Measurements from ENCODE around the gene PCDHB2.
"Not testable (repeated sequence)": the region's sequence is repeated elsewhere in the genome, so short reads cannot be mapped to it uniquely, and the experiment has no call there.

The PCDHB2 gene

DNA sequence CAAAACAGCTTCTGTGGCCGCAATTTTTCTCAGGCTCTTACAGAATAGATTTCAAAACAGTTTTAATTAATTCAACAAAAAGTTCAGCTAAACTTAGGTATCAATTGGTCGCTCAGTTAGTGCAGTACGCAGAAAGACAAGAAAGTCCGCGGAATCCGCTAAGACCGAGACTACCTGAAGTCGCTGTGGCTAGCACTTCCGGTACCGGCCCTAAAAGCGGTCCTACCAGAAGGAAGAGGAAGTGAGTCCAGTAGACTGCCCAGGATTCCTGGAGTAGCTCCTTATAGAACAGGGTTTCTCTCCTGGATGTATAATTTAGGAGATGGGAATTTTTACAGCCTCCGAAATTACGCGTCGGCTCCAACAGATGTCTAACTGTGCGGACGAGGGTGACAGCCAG lies 16.6 kb upstream of the PCDHB2 start:
- ATAC-seq = no peak
- no peak for TF ChIP-seq OSR1 (CRISPR knock-in tag; IDR thresholded peaks at IDR 0.05)
- no peak for TF ChIP-seq ZNF565 (CRISPR knock-in tag; conservative IDR thresholded peaks at IDR 0.05; ENCODE audit: low read depth)
- TF ChIP-seq CSDC2 (CRISPR knock-in tag; IDR thresholded peaks at IDR 0.05) = no peak
- TF ChIP-seq ARNTL (CRISPR knock-in tag; IDR thresholded peaks at IDR 0.05; ENCODE audit: borderline replicate concordance, low read depth) = no peak
- TF ChIP-seq, protein P1, sequence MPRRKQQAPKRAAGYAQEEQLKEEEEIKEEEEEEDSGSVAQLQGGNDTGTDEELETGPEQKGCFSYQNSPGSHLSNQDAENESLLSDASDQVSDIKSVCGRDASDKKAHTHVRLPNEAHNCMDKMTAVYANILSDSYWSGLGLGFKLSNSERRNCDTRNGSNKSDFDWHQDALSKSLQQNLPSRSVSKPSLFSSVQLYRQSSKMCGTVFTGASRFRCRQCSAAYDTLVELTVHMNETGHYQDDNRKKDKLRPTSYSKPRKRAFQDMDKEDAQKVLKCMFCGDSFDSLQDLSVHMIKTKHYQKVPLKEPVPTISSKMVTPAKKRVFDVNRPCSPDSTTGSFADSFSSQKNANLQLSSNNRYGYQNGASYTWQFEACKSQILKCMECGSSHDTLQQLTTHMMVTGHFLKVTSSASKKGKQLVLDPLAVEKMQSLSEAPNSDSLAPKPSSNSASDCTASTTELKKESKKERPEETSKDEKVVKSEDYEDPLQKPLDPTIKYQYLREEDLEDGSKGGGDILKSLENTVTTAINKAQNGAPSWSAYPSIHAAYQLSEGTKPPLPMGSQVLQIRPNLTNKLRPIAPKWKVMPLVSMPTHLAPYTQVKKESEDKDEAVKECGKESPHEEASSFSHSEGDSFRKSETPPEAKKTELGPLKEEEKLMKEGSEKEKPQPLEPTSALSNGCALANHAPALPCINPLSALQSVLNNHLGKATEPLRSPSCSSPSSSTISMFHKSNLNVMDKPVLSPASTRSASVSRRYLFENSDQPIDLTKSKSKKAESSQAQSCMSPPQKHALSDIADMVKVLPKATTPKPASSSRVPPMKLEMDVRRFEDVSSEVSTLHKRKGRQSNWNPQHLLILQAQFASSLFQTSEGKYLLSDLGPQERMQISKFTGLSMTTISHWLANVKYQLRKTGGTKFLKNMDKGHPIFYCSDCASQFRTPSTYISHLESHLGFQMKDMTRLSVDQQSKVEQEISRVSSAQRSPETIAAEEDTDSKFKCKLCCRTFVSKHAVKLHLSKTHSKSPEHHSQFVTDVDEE (CRISPR knock-in tag; IDR thresholded peaks at IDR 0.05) = no peak
- TF ChIP-seq, protein P2, sequence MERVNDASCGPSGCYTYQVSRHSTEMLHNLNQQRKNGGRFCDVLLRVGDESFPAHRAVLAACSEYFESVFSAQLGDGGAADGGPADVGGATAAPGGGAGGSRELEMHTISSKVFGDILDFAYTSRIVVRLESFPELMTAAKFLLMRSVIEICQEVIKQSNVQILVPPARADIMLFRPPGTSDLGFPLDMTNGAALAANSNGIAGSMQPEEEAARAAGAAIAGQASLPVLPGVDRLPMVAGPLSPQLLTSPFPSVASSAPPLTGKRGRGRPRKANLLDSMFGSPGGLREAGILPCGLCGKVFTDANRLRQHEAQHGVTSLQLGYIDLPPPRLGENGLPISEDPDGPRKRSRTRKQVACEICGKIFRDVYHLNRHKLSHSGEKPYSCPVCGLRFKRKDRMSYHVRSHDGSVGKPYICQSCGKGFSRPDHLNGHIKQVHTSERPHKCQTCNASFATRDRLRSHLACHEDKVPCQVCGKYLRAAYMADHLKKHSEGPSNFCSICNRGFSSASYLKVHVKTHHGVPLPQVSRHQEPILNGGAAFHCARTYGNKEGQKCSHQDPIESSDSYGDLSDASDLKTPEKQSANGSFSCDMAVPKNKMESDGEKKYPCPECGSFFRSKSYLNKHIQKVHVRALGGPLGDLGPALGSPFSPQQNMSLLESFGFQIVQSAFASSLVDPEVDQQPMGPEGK (CRISPR knock-in tag; IDR thresholded peaks at IDR 0.05; ENCODE audit: borderline replicate concordance) = no peak
- TF ChIP-seq, protein P3, sequence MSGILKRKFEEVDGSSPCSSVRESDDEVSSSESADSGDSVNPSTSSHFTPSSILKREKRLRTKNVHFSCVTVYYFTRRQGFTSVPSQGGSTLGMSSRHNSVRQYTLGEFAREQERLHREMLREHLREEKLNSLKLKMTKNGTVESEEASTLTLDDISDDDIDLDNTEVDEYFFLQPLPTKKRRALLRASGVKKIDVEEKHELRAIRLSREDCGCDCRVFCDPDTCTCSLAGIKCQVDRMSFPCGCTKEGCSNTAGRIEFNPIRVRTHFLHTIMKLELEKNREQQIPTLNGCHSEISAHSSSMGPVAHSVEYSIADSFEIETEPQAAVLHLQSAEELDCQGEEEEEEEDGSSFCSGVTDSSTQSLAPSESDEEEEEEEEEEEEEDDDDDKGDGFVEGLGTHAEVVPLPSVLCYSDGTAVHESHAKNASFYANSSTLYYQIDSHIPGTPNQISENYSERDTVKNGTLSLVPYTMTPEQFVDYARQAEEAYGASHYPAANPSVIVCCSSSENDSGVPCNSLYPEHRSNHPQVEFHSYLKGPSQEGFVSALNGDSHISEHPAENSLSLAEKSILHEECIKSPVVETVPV (CRISPR knock-in tag; IDR thresholded peaks at IDR 0.05) = no peak
- no peak for TF ChIP-seq RARB (CRISPR knock-in tag; IDR thresholded peaks at IDR 0.05)
- no peak for TF ChIP-seq ISL1 (CRISPR knock-in tag; IDR thresholded peaks at IDR 0.05)
- no peak for TF ChIP-seq ZFP30 (CRISPR knock-in tag; IDR thresholded peaks at IDR 0.05)
- TF ChIP-seq TOX (CRISPR knock-in tag; IDR thresholded peaks at IDR 0.05; ENCODE audit: borderline replicate concordance) = no peak
- no peak for TF ChIP-seq PPARA (CRISPR knock-in tag; IDR thresholded peaks at IDR 0.05; ENCODE audit: borderline replicate concordance)

DNA sequence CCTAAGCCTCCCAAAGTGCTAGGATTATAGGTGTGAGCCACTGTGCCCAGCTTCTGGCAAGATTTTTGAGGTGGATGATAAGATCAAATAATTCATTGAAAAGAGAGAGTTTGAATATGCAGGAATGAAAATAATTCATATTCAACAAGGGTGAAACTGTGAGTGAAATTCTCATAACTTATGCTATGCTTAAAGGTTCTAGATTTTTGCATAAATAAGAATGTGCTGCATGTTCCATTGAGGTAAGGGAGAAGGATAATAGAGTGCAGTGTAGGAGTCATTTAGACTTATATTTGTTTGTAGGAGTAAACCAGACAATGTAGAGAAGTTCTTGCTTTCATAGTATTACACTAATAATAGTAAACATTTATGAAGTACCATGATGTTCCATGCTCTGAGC lies 12.2 kb upstream of the PCDHB2 start:
- TF ChIP-seq ZNF565 (CRISPR knock-in tag; conservative IDR thresholded peaks at IDR 0.05; ENCODE audit: low read depth) (no peak), PPARA (CRISPR knock-in tag; IDR thresholded peaks at IDR 0.05; ENCODE audit: borderline replicate concordance) (no peak), ZNF8 (CRISPR knock-in tag; IDR thresholded peaks at IDR 0.05) (no peak), ZC3H10 (CRISPR knock-in tag; IDR thresholded peaks at IDR 0.05) (no peak), ARNTL (CRISPR knock-in tag; IDR thresholded peaks at IDR 0.05; ENCODE audit: borderline replicate concordance, low read depth) (no peak), TCF4 (CRISPR knock-in tag; IDR thresholded peaks at IDR 0.05; ENCODE audit: borderline replicate concordance) (no peak)
- ATAC-seq = no peak

DNA sequence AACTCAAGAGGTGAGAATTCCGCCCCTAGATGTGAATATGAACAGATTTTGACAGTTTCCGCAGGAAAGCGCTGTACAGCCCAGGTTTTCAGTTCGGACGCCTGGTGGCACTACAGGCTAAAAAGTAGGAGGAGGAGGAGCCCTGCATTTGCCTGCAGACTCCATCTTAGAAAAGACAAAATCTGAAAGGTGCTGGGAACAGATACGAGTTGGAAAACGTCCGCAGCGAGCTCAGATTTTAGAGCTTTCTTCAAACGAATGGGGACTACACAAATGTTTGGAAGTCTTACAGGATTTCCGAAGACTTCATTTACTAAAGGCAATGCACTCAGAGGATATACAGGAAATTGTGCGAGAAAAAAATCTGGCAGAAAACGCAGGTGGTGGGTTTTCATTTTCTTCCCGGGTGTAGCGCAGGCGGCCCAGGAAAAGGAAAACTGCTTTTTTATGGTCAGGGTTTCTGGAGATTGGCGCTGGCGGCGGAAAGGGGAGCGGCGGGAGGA lies 9.9 kb upstream of the PCDHB2 start:
- no peak for TF ChIP-seq ZFP3 (CRISPR knock-in tag; IDR thresholded peaks at IDR 0.05)
- peak; percentile 100 for ATAC-seq

DNA sequence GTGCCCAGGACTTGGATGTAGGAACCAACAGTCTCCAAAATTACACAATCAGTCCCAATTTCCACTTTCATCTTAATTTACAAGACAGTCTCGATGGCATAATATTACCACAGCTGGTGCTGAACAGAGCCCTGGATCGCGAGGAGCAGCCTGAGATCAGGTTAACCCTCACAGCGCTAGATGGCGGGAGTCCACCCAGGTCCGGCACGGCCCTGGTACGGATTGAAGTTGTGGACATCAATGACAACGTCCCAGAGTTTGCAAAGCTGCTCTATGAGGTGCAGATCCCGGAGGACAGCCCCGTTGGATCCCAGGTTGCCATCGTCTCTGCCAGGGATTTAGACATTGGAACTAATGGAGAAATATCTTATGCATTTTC lies 837 bp downstream of the PCDHB2 start:
- TF ChIP-seq ZFP3 (CRISPR knock-in tag; IDR thresholded peaks at IDR 0.05) (no peak), TOX (CRISPR knock-in tag; IDR thresholded peaks at IDR 0.05; ENCODE audit: borderline replicate concordance) (no peak), BACH2 (CRISPR knock-in tag; IDR thresholded peaks at IDR 0.05; ENCODE audit: borderline replicate concordance) (no peak)
- ATAC-seq = no peak

DNA sequence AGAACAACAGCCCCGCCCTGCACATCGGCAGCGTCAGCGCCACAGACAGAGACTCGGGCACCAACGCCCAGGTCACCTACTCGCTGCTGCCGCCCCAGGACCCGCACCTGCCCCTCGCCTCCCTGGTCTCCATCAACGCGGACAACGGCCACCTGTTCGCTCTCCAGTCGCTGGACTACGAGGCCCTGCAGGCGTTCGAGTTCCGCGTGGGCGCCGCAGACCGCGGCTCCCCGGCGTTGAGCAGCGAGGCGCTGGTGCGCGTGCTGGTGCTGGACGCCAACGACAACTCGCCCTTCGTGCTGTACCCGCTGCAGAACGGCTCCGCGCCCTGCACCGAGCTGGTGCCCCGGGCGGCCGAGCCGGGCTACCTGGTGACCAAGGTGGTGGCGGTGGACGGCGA lies 1.8 kb downstream of the PCDHB2 start:
- ATAC-seq = not testable (repeated sequence)

DNA sequence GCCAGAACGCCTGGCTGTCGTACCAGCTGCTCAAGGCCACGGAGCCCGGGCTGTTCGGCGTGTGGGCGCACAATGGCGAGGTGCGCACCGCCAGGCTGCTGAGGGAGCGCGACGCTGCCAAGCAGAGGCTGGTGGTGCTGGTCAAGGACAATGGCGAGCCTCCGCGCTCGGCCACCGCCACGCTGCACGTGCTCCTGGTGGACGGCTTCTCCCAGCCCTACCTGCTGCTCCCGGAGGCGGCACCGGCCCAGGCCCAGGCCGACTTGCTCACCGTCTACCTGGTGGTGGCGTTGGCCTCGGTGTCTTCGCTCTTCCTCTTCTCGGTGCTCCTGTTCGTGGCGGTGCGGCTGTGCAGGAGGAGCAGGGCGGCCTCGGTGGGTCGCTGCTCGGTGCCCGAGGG lies 2.2 kb downstream of the PCDHB2 start:
- not testable (repeated sequence) for ATAC-seq

DNA sequence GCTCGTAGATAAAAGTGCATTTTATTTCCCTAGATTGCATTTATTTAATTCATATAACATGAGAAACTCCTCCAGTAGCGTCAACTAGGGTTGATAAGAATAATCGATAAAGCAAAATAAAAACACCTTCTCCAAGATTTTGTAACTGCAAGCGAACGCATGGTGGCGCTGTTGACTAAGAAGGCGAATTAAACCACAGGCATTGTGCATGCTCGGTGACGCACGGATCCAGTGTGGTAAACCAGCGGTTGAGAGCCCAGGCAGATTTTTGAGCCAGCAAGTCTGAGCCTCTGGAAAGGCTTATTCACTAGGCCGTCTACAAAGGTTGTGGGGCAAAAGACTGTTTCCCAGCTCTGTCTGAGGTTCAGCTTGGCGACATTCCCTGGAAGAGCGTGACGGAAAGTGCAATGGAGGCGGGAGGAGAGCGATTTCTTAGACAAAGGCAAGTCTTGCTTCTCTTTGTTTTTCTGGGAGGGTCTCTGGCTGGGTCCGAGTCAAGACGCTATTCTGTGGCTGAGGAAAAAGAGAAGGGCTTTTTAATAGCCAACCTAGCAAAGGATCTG lies 5.9 kb downstream of the PCDHB2 start, which contains the start of gene PCDHB3:
TSS of gene PCDHB3 (plus strand) at position 231 of the 563 bp plus-strand sequence. CDS start at position 408, 177 bp downstream.
- peak; percentile 86 for ATAC-seq
- TF ChIP-seq, protein P3 (CRISPR knock-in tag; IDR thresholded peaks at IDR 0.05) = no peak
- TF ChIP-seq TCF4 (CRISPR knock-in tag; IDR thresholded peaks at IDR 0.05; ENCODE audit: borderline replicate concordance) (no peak), GLIS3 (CRISPR knock-in tag; IDR thresholded peaks at IDR 0.05) (no peak), OSR1 (CRISPR knock-in tag; IDR thresholded peaks at IDR 0.05) (no peak), ZFP3 (CRISPR knock-in tag; IDR thresholded peaks at IDR 0.05) (no peak), ZNF70 (CRISPR knock-in tag; IDR thresholded peaks at IDR 0.05) (no peak), SNAI2 (CRISPR knock-in tag; IDR thresholded peaks at IDR 0.05) (no peak), ZNF565 (CRISPR knock-in tag; conservative IDR thresholded peaks at IDR 0.05; ENCODE audit: low read depth) (no peak)
- TF ChIP-seq, protein P4, sequence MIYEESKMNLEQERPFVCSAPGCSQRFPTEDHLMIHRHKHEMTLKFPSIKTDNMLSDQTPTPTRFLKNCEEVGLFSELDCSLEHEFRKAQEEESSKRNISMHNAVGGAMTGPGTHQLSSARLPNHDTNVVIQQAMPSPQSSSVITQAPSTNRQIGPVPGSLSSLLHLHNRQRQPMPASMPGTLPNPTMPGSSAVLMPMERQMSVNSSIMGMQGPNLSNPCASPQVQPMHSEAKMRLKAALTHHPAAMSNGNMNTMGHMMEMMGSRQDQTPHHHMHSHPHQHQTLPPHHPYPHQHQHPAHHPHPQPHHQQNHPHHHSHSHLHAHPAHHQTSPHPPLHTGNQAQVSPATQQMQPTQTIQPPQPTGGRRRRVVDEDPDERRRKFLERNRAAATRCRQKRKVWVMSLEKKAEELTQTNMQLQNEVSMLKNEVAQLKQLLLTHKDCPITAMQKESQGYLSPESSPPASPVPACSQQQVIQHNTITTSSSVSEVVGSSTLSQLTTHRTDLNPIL (CRISPR knock-in tag; IDR thresholded peaks at IDR 0.05; ENCODE audit: low read depth) = no peak
